ENCODE measurements around the gene DPP10. TPM values are rescaled to one million over a fixed set of nuclear protein-coding genes. Genes with fewer than 3 reads are reported as not detected.

The DPP10 gene
- total and polyA plus RNA-seq, 2 of the 13 experiments (the other 11 are each of a cell fraction or from before 2014, with no cell fraction given), result 0.95 to 1.7 TPM

GRCh38 chr2:115122701-115123100 lies 680.3 kb downstream of the DPP10 start (continued):
- TF ChIP-seq, protein P1, sequence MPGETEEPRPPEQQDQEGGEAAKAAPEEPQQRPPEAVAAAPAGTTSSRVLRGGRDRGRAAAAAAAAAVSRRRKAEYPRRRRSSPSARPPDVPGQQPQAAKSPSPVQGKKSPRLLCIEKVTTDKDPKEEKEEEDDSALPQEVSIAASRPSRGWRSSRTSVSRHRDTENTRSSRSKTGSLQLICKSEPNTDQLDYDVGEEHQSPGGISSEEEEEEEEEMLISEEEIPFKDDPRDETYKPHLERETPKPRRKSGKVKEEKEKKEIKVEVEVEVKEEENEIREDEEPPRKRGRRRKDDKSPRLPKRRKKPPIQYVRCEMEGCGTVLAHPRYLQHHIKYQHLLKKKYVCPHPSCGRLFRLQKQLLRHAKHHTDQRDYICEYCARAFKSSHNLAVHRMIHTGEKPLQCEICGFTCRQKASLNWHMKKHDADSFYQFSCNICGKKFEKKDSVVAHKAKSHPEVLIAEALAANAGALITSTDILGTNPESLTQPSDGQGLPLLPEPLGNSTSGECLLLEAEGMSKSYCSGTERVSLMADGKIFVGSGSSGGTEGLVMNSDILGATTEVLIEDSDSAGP (CRISPR knock-in tag; IDR thresholded peaks at IDR 0.05; ENCODE audit: borderline replicate concordance), result no peak
- no peak for TF ChIP-seq ZNF589 (CRISPR knock-in tag; conservative IDR thresholded peaks at IDR 0.05)
- no peak for TF ChIP-seq DBP (CRISPR knock-in tag; IDR thresholded peaks at IDR 0.05; ENCODE audit: not compliant biosample characterization)
- no peak for TF ChIP-seq ZMYM2 (CRISPR knock-in tag; IDR thresholded peaks at IDR 0.05)
- no peak for TF ChIP-seq ZNF609 (CRISPR knock-in tag; IDR thresholded peaks at IDR 0.05; ENCODE audit: borderline replicate concordance)

All from HepG2 (cell line).